Epithelial cell of proximal tubule (primary cell): ENCODE results near the gene NBEA. TPM values are rescaled to one million over a fixed set of nuclear protein-coding genes. Genes with fewer than 3 reads are reported as not detected.
A peak's percentile ranks its signal among the peaks of the same experiment; 100 is the strongest.

Experiments used
- DNase-seq: peaks from one replicate; pipeline ENCODE4 v3.0.0-alpha.2; 2011; ENCODE audit warnings: low read depth
- H3K4me3 ChIP-seq: 2 replicates; pipeline ENCODE4 v1.5.1; 2011; ENCODE audit warnings: low read depth, mild to moderate bottlenecking, low read length
- total RNA-seq: library from RNA; depleted of rRNA; stranded (reverse); fragments of >200 nt; gene quantifications from 2 replicates; pipeline ENCODE4 v1.2.3, GENCODE V29; 2015
- TF ChIP-seq, protein P1 (sequence below): conservative IDR thresholded peaks from 2 replicates; pipeline ENCODE4 v1.5.1; 2012; ENCODE audit warnings: low read depth, mild to moderate bottlenecking, low read length

Gene NBEA
- total RNA-seq, 1 donor from 2014 or later, result 2.7 TPM

DNA sequence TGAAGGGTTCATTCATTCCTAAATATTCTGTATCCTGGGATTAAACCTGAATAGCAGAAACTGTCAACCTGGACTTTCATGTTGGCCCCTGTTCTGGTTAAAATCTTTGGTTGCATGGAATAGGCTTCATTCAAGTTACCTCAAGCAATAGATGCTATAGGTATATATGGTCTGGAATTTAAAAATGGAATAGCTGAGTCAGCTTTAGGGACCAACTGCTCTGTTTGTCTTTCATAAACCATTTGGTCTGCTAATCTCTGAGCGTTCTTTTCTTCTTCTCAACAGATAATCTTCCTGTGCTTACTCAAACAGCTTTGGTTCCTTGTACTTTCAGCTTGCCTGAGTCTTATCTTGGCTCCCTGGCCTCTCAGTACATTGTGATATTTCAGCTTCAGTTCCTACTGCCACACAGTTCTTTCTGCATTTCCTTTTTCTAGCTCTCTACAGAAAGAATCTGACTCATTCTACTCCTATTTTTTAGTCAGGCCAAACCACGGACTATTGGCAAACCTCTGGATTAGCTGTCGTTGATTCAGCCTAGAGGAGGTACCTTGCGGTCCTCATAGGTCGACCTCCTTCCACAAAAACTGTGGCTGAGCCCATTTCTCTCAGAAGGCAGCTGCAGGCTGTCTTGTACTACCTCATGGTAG lies 570.3 kb downstream of the NBEA start:
- TF ChIP-seq, protein P1, sequence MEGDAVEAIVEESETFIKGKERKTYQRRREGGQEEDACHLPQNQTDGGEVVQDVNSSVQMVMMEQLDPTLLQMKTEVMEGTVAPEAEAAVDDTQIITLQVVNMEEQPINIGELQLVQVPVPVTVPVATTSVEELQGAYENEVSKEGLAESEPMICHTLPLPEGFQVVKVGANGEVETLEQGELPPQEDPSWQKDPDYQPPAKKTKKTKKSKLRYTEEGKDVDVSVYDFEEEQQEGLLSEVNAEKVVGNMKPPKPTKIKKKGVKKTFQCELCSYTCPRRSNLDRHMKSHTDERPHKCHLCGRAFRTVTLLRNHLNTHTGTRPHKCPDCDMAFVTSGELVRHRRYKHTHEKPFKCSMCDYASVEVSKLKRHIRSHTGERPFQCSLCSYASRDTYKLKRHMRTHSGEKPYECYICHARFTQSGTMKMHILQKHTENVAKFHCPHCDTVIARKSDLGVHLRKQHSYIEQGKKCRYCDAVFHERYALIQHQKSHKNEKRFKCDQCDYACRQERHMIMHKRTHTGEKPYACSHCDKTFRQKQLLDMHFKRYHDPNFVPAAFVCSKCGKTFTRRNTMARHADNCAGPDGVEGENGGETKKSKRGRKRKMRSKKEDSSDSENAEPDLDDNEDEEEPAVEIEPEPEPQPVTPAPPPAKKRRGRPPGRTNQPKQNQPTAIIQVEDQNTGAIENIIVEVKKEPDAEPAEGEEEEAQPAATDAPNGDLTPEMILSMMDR, result no peak
- peak; percentile 27 for DNase-seq
- H3K4me3 ChIP-seq, result no peak overlapping the region

DNA sequence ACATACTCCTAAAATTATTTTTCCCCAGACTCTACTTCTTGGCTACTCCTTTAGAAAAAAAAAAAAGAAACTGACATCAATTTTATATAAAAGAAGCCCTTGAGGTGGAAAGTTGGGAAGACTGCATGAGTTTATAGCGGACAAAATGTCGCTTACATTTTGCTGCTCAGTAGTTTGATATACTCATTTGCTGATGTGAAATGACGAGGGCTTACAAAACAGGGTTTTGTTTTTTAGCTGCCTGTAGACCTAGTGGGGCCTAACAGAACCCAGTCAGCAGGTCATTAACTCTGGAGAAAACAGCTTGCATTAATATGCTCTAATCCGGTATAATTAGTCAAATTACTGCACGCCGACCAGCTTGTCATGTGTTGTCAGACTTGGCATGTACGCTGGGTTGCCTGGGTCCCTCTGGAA lies 572.0 kb downstream of the NBEA start:
- DNase-seq, result no peak
- TF ChIP-seq, protein P1, result no peak
- no peak overlapping the region for H3K4me3 ChIP-seq

- no peak for DNase-seq
- no peak overlapping the region for H3K4me3 ChIP-seq
- TF ChIP-seq, protein P1, result no peak
These were observed 572.9 kb downstream of the NBEA start for GRCh38 chr13:35514801-35515502.

- TF ChIP-seq, protein P1, result no peak
- no peak overlapping the region for H3K4me3 ChIP-seq
- no peak for DNase-seq
These were observed 576.4 kb downstream of the NBEA start for GRCh38 chr13:35518337-35518946.

DNA sequence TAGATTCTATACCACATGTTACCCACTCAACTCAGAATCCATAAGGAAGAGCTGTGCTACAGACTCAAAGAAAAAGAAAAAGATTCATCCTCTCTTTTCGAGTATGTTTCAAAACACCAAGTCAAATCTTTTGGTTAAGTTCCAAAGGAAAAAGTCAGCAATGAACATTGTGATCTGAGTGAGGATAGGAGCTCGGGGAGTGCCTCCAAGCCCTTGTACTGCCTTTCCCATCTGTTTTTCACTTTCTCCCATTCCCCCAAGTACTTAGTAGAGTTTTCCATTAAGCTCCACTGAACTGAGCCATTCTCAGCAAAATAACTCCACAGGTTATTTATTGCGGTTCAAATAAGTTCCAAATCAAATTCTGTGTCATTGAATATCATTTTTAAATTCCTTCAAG lies 582.1 kb downstream of the NBEA start:
- H3K4me3 ChIP-seq, result no peak overlapping the region
- no peak for DNase-seq
- TF ChIP-seq, protein P1, result no peak

DNA sequence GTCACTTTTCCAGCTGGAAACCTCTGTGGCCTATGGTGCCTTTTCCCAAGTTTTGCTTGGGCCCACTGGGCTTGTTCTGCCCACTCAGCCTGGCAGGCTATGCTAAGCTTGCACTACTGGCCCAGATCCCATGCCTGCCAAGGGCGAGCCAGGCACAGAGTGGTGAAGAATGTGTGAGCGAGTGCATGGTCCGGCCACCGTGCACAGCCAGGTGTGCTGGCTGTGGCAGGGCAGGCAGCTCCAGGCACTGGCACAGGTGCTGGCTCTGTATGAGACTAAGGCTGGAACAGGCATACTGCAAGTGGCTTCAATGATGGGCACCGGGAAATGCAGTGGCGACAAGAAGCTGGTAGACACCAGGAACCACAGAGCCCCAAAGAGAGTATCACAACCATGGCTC lies 584.5 kb downstream of the NBEA start:
- no peak overlapping the region for H3K4me3 ChIP-seq
- DNase-seq, result no peak
- TF ChIP-seq, protein P1, result no peak
